CD4-positive, alpha-beta T cell treated with Interleukin-1 beta for 1 hour (primary cell): ENCODE measurements around the gene CDCA8.
A peak's percentile ranks its signal among the peaks of the same experiment; 100 is the strongest.

Experiments used
- DNase-seq, 2 donors: peaks; one replicate each; pipeline ENCODE4 v3.0.0-alpha.2; 2020 to 2022

Gene CDCA8

DNA sequence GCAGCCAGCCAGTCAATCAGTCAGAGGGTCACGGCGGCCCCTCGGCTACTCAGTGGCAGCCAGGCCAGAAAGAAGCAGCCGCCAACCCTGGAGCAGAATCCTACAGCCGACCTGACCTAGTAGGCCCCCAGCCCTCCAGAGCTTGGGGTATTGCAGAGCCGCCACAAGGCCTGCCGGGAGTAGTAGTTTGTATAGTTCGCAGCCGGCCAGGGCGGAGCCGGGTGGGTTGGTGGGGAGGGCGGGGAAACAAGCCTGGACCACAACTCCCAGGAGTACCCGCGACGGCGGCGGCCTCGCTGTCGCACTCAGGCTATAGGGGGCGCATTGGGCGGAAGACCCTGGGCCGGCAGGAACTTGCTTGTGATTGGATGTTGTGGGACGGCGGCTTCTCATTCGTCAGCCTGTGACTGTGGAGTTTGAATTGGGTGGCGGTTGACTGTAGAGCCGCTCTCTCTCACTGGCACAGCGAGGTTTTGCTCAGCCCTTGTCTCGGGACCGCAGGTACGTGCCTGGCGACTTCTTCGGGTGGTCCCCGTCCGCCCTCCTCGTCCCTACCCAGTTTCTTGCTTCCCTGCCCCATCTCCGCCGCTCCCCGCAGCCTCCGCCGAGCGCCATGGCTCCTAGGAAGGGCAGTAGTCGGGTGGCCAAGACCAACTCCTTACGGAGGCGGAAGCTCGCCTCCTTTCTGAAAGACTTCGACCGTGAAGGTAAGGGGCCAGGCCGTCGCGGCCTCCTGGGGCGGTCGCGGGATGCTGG is at the start of gene CDCA8:
CDCA8 (plus strand) TSS at position 439 of the 756 bp plus-strand sequence; CDS start at position 614, 175 bp downstream.
- peak; percentile 98 to 99 for DNase-seq

DNA sequence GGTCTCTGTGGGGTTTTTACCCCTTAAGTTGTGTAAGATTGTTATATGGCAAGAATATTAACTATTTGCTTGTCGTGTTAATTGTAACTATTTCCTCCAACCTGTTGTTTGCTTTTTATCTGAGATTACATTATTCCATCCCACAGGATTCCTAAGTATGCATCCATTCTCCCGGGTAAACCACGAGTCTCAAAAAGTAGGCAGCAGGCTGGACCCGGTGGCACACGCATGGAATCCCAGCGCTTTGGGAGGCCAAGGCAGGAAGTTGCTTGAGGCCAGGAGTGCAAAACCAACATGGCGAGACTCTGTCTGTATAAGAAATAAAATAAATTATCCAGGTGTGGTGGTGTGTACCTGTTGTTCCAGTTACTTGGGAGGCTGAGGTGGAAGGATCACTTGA is 45.0 kb upstream of the CDCA8 start:
- no peak for DNase-seq

DNA sequence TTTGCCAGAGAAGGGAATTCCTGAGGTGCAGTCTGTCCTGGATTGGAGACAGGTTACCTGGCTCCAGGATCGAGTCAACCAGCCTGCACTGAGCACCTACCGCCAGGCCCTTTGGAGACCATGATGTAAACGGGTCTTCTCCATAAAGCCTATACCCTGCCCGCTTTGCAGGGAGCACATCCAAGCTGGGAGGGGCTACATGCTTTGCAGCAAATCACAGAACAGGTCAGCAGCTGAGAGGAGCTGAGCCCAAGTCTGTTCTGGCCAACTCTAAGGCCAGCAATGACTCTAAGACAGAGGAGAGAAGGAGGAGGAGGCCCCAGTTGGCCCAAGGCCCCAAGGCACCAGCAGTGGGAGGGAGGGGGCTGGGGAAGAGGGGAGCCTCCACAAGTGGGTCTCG is 42.1 kb upstream of the CDCA8 start:
- DNase-seq, result no peak

DNA sequence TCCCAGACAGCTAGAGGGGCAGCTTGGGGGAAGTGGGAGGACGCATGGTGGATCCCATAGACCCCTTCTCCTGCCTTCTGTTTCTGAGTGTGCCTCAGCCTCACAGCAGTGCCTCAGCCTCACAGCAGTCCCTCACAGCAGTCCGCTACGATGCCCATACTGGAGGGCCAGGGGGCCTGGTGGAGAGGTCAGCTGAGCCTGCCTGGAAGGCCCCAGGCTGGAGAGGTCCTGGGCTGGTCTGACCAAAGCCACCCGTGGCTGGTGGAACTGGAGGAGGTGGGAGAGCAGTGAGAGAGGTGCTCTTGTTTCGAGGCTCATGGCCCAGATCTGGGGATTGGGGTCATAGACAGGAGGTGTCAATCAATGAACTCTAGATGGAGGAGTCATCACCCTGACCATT is 41.6 kb upstream of the CDCA8 start:
- no peak for DNase-seq

DNA sequence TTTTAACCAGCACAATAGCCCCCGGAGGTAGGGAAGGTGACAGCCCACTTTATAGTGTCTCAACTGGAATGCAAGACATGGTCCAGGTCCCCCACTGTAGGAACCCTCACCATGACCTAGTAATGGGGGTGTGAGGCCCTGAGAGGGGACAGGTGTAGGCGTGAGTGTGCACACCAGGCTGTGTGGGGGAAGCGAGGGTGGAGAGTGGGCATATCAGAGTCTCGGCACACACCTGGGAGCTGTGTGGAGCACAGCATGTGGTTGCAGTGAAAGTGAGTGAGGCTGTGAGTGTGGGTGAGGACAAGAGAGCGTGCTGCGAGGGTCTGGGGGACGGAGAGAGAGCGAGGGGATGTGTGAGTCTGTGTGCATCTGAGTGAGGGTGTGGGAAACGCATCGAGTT is 40.5 kb upstream of the CDCA8 start:
- no peak for DNase-seq

DNA sequence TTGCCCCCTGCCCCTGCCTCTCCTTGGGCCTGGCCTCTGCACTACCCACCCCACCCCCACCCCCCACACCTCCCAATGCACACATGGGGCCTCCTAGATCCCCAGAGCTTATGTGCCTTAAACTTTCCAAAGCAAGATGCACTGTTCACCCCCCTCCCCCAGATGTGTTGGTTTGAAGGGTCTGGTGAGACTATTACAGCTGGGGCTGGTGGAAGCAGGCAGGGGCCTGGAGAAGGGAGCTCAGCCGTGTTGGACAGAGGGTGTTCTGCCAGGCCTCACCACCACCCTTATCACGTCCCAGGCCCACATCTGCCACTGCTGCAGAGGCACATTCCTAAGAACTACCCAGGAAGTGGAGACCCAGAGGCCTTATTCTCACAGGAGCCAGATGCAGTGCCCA is 39.3 kb upstream of the CDCA8 start:
- no peak for DNase-seq

DNA sequence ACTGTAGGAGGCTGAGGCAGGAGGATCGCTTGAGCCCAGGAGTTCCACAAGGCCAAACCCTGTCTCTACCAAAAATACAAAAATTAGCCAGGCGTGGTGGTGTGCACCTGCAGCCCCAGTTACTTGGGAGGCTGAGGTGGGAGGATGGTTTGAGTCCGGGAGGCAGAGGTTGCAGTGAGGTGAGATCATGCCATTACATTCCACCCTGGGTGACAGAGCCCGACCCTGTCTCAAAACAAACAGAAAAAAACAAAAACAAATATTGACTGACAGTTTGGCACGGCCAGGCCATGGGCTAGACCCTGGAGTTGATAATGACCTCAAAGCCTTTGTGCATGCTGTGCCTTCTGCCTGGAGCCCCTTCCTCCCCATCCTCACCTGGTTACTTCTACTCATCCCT is 38.4 kb upstream of the CDCA8 start:
- no peak for DNase-seq

DNA sequence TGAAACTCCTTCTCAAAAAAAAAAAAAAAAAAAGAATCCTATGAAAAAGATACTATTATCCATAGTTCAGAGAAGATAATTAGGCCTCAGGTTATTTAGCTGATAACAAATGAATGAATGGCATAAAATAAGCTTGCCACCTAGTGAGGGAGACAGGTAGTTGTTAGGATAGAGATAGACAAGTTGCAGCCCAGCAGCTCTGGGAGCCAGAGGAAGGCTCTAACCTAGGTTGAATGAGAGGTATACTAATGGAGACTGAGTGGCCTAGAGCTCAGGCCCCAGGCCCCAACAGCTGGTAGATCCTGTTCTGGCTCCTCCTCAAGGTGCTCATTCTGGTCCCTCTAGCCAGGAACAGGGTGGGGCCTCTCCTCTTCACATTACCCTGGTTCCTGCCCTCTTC is 37.0 kb upstream of the CDCA8 start:
- DNase-seq, result no peak

DNA sequence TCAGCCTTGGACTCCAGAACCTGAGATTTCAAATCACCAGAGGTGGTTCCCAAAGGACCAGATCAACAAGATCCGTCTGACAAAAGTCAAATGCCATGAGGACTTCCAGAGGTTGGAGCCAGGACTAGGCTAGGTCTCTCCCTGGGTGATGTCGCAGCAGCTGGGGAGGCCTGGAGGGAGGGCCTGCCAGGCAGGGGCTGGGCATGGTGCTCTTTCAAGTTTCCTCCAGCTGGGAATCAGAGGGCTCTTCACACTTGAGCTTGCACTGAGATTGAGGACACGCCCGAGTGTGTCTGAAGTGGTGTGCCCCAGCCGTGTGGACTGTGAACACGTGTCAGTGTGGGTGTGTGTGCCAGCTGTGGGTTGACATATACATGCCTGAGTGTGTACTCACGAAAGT is 36.3 kb upstream of the CDCA8 start:
- no peak for DNase-seq

DNA sequence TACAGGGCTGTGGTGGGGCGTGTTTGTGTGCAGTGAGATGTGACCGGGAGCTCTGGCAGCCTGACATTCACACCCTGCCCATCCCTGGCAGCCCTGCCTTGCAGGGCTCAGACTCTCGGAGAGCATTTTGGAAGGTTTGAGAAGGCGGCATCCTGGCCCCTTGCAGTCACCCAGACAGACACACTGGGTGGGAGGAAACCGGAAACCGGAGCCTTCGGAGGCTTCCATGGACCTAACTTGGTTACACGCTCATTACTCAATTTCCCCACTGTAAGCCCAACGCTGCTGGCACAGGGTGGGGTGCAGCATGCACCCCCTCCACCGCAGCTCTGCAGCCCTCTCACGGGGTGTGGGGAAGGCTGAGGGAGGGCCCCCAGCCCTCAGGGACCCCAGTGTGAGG is 35.4 kb upstream of the CDCA8 start:
- DNase-seq, result no peak

DNA sequence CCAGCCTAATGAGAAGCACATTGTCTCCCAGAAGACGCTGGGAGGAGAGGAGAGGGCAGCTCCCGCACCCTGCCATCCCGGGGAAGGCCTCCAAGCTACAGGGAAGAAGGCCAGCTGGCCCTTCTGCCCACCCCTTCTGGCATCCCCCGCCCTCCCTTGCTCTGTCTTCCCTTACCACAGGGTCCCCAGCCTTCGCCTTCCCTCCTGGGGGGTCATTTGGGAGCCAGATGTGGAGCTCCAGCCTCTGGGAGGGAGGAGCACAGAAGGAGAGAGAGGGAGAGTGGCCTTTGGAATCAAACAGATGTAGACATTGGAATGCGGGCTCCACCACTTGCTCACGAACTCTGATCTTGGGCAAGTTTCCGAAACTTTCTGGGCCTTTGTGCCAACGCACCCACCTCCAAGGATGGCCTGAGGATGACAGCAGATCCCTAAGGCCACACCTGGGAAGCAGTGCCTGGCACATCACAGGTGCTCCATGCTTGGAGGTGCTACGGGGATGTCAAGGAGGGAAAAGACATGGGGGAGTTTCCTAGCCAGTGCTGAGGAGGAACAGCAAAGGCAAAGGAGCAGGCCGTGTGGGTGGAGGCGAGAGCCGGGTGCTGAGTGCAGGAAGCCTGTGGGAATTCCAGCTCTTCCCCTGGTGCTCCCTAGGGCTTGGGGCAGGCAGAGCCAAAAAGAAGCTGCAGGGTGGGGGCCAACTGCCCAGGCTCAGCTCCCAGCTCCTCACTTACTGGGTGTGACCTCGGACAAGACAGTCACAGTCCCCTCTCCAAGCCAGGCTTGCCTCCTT is 34.5 kb upstream of the CDCA8 start:
- no peak for DNase-seq

DNA sequence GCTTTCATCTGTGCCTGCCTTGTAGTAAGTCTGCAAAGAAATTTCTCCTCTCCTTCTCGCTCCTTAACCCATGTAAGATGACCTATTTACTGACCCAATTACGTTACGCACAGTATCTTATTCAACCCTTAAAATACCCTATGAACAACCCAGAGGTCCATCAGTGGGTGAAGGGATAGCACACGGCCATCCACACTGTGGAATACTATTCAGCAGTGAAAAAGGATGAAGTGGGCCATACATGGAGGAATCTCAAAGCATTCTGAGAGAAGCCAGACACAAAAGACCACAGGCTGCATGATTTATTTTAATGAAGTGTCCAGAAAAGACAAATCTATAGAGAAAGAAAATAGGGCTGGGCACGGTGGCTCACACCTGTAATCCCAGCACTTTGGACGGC is 33.8 kb upstream of the CDCA8 start:
- DNase-seq, result no peak

DNA sequence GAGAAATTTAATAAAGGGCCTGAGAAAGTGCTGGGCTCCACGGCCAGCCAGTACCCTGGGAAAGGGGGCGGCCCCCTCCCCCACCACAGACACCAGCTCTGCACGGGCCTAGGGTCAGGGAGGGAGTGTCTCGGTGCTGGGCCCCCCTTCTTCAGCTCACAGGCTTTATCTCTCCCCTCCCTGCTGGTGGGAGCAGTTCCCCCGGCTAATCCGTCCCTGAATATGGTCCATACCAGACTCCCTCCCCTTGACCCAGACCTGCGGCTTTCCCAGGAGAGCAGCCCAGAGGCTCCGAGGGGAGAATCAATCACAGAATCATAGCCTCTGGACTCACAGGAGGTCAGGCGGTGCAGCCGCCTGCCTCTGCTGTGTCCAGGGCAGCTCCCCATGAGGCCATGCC is 31.7 kb upstream of the CDCA8 start:
- DNase-seq, result no peak

DNA sequence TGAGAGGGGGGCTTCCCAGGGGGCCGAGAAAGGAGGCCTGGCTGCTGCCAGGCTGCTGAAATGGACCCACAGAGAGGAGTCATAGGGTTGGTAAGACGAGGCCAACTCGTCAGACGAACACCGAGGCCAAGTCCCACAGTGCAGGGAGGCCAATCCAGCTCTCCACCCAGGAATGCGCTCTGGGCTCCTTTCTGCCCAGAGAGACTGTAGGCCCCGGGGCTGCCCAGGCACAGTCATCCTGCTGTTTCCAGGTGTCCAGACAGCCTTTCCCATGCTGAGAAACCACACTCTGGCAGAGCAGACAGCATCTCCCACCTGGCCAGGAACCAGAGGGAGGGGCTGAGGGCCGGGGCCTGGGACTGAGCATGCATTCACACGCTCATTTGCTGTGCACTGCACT is 30.9 kb upstream of the CDCA8 start:
- no peak for DNase-seq

DNA sequence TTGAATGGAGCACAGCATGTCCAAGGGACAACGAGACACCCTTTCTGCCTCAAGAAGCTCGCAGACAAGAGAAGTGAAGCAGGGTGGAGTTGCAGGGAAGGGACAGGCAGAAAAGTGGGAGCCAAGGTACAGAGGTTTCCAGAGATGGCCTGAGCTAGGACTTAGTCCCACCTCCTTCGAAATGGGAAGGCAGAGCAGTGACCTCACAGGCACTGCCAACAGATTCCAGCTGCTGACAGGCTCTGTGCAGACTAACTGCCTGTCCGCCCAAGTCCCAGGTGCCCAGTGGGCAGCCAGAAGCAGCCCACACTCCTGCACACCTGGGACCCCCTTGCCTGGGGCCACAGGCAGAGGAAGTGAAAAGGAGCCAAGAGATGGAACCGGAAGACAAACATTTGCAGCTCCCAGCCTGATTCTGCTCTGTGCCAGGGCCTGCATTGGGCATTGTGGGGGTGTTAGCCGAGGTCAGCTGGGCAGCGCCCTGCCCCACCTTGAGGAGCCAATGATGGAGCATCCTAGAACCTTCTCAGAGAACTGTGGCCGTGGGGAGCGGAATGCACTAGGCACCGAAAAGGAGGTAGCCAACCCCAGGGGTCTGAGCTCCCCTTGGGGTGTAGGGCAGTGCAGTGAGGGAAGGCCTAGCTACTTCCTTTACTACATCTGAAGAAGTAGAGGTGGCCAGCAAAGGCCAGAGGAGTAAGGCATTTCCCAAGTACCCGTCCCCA is 30.1 kb upstream of the CDCA8 start:
- DNase-seq, result no peak

DNA sequence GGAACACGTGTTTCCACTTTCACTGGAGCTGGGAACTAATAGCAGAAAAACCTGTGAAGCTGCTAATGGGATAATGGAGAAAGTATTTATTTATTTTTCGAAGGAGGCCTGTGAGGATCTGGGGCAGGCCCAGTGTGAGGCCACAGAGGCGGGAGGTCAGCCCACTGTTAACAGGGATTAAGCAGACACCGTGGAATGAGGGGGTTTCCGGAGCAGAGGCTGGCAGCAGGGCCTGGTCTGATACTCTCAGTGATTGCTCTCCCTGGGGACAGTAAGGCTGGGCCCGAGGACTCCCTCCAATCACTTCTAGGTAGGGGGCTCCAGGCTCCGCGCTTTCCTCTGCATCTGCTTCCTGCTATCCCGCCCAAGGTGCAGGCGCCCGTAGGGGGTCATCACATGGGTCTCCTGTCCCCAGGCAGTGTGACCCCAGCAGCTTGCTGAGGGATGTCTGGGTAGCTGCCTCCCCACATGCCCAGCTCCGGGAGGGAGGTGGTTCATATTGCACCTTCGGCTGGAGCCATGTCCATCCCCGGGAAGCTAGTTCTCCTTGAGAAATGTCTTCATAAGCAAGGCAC is 28.8 kb upstream of the CDCA8 start:
- DNase-seq, result no peak

DNA sequence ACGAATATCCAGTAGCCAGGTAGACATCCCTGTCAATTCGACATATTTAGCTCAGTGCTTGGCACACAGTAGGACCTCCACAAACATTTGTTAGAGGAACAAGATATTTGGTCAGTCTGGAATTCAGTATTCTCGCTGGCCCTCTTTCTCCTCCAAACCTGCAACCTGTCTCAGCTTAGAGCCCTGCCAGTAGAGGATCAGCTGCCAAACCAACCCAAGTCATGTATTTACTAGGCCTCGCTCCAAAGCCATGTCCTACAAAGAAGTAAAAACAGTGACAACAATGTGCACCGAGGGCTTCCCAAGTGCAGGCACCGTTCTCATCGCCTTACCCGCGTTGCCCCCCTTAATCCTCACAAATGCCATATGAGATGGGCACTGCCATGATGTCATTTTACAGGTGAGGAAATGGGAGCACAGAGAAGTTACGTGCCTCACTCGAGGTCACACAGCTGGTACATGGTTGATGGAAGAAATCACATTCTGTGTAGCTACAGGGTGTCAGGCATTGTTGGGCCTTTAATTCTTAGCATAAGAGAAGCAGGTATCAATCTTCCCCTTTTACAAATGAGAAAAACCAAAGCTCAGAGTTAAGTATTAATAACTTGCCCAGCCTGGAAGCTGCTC is 26.0 kb upstream of the CDCA8 start:
- DNase-seq, result no peak

DNA sequence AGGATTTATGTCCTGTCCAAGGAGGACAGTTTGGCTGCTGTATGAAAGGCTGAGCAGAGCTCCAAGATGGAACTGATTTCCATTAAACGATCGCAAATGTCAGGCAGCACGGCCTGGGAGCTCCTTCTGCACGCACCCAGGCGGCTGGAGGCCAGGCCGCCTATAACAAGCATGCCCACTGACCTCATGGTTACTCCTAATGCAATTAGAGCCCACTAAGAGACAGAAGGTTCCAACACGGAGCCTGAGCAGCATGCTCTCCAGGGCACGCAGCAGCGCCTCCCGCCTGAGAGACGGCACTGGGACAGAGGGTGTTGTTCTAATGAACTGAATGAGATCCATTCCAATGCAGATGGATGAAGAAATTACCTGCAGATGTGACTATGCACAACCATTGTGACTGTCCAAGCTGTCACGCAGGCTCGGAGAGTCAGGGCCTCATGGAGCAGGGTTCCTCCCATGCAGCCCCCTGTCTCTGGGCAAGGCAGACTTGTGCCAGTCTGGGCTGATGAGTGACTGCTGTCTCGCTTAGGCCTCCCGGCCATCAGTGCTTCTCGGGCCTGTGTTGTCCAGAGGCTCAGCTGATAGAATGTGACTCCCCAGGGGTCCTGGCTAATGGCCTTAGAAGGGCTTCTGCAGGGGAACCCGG is 25.2 kb upstream of the CDCA8 start:
- no peak for DNase-seq

DNA sequence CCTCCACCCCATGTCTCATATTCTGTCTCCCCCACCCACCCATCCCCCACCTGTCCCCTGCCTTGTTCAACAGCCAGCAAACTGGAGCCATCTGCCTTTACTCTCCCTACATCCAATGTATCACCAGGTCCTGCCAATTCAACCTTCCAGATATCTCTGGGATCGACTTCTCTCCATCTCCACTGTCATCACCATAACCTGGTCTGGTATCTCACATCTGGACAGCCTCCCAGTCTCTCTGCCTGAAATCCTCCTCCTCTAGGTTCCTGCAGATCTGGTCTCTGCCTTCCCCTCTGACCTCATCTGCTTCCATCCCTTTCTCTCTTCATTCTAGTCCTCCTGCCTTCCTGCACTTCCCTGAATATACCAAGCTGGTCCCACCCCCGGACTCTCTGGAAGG is 22.2 kb upstream of the CDCA8 start:
- DNase-seq, result no peak

DNA sequence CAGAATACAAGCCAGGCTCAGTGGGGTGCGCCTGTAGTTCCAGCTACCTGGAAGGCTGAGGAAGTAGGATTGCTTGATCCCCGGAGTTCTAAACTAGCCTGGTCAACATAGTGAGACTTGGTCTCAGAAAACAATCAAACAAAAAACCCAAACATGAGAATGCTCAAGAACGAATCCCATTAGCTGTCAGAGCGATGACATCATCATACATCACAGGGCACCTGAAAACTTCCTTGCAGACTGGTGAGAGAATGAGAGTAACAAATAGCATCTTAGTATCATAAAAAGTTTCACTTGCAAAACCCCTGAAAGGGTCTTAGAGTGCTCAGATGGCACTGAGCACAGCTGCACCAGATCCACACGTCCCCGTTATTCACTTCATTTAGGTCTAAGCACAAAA is 21.1 kb upstream of the CDCA8 start:
- DNase-seq, result no peak

DNA sequence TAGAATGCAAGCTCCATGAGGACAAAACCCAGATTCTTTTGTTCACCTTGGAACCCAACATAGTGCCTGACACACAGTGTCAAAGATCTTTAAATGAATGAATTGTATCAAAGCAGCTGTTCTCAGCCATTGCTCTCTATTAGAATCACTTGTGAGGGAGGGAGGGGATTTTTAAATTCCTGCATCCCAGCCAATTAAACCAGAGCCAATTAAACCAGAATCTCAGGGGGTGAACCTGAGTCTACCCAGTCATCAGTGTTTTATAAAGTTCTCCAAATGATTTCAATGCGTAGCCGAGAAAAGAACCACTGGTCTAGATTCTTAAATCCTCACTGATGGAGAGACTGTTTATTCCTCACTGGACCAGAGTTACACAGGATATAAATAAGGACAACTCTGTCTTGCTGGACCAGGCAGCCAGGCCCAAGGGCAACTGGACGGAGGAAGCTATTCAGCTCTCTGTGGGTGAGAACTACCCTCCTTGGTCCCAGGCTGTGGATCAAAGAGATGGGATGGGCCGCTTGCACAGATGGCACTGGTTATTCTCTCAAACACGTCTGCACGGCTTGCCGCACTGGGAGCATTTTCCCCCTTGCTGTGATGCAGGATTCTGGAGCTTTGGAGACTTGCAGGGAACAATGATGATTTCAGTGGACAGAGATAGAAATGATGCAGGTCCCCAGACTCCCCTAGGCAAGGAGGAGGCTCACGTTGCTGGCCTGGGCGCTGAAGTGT is 20.0 kb upstream of the CDCA8 start:
- no peak for DNase-seq

DNA sequence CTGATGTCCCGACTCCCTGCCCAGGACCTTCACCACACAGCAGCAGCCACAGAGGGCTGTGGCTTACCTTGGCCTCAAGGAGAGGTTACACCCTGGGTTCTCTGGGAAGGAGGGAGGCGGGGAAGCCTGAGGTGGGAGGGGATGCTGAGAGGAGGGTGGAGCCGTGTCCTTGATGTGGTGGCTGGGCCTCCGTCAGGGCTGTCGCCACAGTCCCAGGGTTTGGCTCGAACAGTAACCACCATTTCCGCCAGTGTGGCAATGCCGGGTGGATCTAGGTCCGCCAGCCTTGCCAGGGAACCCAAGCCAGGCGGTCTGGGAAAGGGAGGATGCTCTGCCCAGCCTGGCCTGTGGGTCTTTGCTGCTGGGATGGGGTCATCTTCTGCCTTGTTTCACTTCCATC is 18.4 kb upstream of the CDCA8 start:
- peak; percentile 44 to 72 for DNase-seq
